ENCODE results near the gene EEFSEC.

EEFSEC gene

DNA sequence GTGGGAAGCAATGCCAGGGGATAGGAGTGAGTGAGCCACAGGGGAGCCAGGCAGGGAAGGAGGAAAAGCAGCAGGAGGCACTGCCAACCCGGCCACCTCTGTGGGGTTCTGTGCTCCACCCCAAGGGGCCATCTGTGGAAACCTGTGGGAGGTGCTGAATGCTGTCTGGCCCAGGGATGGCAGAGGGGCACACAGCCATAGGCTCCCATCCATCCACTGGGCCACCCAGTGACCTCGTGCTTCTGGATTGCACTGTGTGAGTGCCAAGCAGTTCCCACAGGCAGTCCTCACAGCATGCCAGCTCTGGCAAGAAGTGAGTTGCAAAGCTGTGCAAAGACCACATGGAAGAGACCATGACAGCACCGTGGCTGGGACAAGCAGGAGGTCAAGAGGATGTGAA lies 285.9 kb downstream of the EEFSEC start:
- Histone ChIP-seq H3K4me3 (ENCODE audit: low read length) (no peak overlapping the region), H3K36me3 (ENCODE audit: control insufficient read depth, insufficient read depth, low read length) (no peaks in the 10 kb centered on the region), H3K23ac (ENCODE audit: low read length) (no peak overlapping the region)

DNA sequence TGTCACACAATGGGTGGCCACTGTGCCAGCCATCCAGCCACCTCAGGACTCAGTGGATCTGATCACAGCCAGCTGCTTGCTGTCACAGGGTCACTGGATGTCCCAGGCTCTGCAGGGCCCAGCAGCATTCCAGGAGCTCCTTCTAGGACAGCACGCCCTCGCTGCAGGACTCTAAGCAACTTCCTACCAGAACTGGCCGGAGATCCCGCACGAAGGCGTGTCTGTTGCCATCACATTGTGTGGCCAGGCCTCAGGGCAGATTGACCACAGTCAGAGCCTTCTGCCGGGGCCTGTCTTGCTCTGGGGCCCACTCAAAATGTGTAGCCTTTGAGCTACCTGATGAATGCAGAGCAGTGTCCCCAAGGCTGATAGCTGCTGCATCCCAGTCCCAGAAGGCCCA lies 288.8 kb downstream of the EEFSEC start:
- H2BK5ac ChIP-seq (ENCODE audit: low read length) = no peak overlapping the region
- no peak overlapping the region for H4K8ac ChIP-seq (ENCODE audit: low read depth, low read length)
- no peak overlapping the region for H2BK120ac ChIP-seq (ENCODE audit: low read depth, low read length)
- H3K4ac ChIP-seq (ENCODE audit: low read depth, low read length) = no peak overlapping the region
- H3K79me2 ChIP-seq (ENCODE audit: control insufficient read depth, insufficient read depth, low read length) = no peaks in the 10 kb centered on the region
- no peak overlapping the region for H4K5ac ChIP-seq (ENCODE audit: low read length)
- no peak overlapping the region for H3K4me3 ChIP-seq (ENCODE audit: low read length)
- H3K9ac ChIP-seq (ENCODE audit: low read length) = no peak overlapping the region
- H3K36me3 ChIP-seq (ENCODE audit: control insufficient read depth, insufficient read depth, low read length) = no peaks in the 10 kb centered on the region
- no peak overlapping the region for H3K23ac ChIP-seq (ENCODE audit: low read length)
- H2AK5ac ChIP-seq (ENCODE audit: low read length) = no peak overlapping the region
- no peak overlapping the region for H3K4me2 ChIP-seq (ENCODE audit: low read length)
- no peak overlapping the region for H2BK15ac ChIP-seq (replicated peaks; ENCODE audit: low read depth)
- no peak overlapping the region for H3K27ac ChIP-seq (ENCODE audit: low read depth, low read length)
- no CpG with 5 or more reads among the region's 7 CpGs for WGBS (ENCODE audit: extremely low coverage, insufficient coverage, low lambda C conversion rate)
- no peak overlapping the region for H3K56ac ChIP-seq (ENCODE audit: low read length)
- H3K27me3 ChIP-seq (ENCODE audit: insufficient read depth, low read length, poor library complexity) = no peaks in the 10 kb centered on the region
- no peaks in the 10 kb centered on the region for H3K4me1 ChIP-seq (ENCODE audit: control insufficient read depth, low read depth, low read length)
- no peak overlapping the region for H3K18ac ChIP-seq (ENCODE audit: low read length)
- no peak for DNase-seq
- no peaks in the 10 kb centered on the region for H3K79me1 ChIP-seq (ENCODE audit: low read length)

More for the DNA sequence above, 285.9 kb downstream of the EEFSEC start:
- H3K18ac ChIP-seq (ENCODE audit: low read length) = no peak overlapping the region
- no peak overlapping the region for H2BK15ac ChIP-seq (replicated peaks; ENCODE audit: low read depth)
- H3K56ac ChIP-seq (ENCODE audit: low read length) = no peak overlapping the region
- H2BK120ac ChIP-seq (ENCODE audit: low read depth, low read length) = no peak overlapping the region
- no peak for DNase-seq
- H3K79me2 ChIP-seq (ENCODE audit: control insufficient read depth, insufficient read depth, low read length) = no peaks in the 10 kb centered on the region
- no peak overlapping the region for H3K9ac ChIP-seq (ENCODE audit: low read length)
- no peak overlapping the region for H2AK5ac ChIP-seq (ENCODE audit: low read length)
- no peak overlapping the region for H3K27ac ChIP-seq (ENCODE audit: low read depth, low read length)
- H3K79me1 ChIP-seq (ENCODE audit: low read length) = no peaks in the 10 kb centered on the region
- no peak overlapping the region for H3K4ac ChIP-seq (ENCODE audit: low read depth, low read length)
- no peaks in the 10 kb centered on the region for H3K4me1 ChIP-seq (ENCODE audit: control insufficient read depth, low read depth, low read length)
- H4K5ac ChIP-seq (ENCODE audit: low read length) = no peak overlapping the region
- H3K4me2 ChIP-seq (ENCODE audit: low read length) = no peak overlapping the region
- H2BK5ac ChIP-seq (ENCODE audit: low read length) = no peak overlapping the region
- H4K8ac ChIP-seq (ENCODE audit: low read depth, low read length) = no peak overlapping the region
- WGBS (ENCODE audit: extremely low coverage, insufficient coverage, low lambda C conversion rate) = no CpG with 5 or more reads among the region's 3 CpGs
- no peaks in the 10 kb centered on the region for H3K27me3 ChIP-seq (ENCODE audit: insufficient read depth, low read length, poor library complexity)

- Histone ChIP-seq H3K27ac (ENCODE audit: low read depth, low read length) (no peak overlapping the region), H3K4me2 (ENCODE audit: low read length) (no peak overlapping the region), H3K18ac (ENCODE audit: low read length) (no peak overlapping the region), H3K79me1 (ENCODE audit: low read length) (no peaks in the 10 kb centered on the region), H3K4ac (ENCODE audit: low read depth, low read length) (no peak overlapping the region), H3K36me3 (ENCODE audit: control insufficient read depth, insufficient read depth, low read length) (no peaks in the 10 kb centered on the region), H4K8ac (ENCODE audit: low read depth, low read length) (no peak overlapping the region), H3K56ac (ENCODE audit: low read length) (no peak overlapping the region), H2BK15ac (replicated peaks; ENCODE audit: low read depth) (no peak overlapping the region), H3K4me1 (ENCODE audit: control insufficient read depth, low read depth, low read length) (no peaks in the 10 kb centered on the region), H3K4me3 (ENCODE audit: low read length) (no peak overlapping the region), H2BK5ac (ENCODE audit: low read length) (no peak overlapping the region), H3K23ac (ENCODE audit: low read length) (no peak overlapping the region), H2AK5ac (ENCODE audit: low read length) (no peak overlapping the region), H4K5ac (ENCODE audit: low read length) (no peak overlapping the region), H3K79me2 (ENCODE audit: control insufficient read depth, insufficient read depth, low read length) (no peaks in the 10 kb centered on the region), H3K27me3 (ENCODE audit: insufficient read depth, low read length, poor library complexity) (no peaks in the 10 kb centered on the region), H3K9ac (ENCODE audit: low read length) (no peak overlapping the region), H2BK120ac (ENCODE audit: low read depth, low read length) (no peak overlapping the region)
- 100% methylated on average over 1 of the region's 6 CpGs for WGBS (ENCODE audit: extremely low coverage, insufficient coverage, low lambda C conversion rate)
- no peak for DNase-seq
Measured at GRCh38 chr3:128442949-128443348, 289.7 kb downstream of the EEFSEC start.

DNA sequence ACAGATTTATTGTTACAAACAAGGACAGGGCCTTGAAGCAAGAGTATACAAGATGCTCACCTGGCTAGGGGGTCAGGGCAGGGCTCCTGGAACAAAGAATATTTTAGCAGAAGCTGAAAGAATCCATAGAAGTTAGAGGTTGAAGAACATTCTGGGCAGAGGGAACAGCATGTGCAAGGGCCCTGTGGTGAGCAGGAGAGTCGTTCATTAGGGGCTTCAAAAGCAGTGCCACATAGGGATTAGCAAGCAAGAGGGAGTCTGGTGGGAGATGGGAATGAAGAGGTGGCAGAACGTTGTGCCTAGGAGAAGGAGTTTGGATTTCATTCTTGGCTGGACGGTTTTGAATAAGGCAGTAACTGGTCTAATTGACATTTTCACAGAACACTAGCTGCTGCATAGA lies 290.5 kb downstream of the EEFSEC start:
- H2BK120ac ChIP-seq (ENCODE audit: low read depth, low read length) = no peak overlapping the region
- H4K5ac ChIP-seq (ENCODE audit: low read length) = no peak overlapping the region
- H3K79me1 ChIP-seq (ENCODE audit: low read length) = no peaks in the 10 kb centered on the region
- no peak overlapping the region for H3K9ac ChIP-seq (ENCODE audit: low read length)
- no peaks in the 10 kb centered on the region for H3K27me3 ChIP-seq (ENCODE audit: insufficient read depth, low read length, poor library complexity)
- H3K27ac ChIP-seq (ENCODE audit: low read depth, low read length) = no peak overlapping the region
- H4K8ac ChIP-seq (ENCODE audit: low read depth, low read length) = no peak overlapping the region
- no peak overlapping the region for H2BK5ac ChIP-seq (ENCODE audit: low read length)
- H3K4ac ChIP-seq (ENCODE audit: low read depth, low read length) = no peak overlapping the region
- no peaks in the 10 kb centered on the region for H3K79me2 ChIP-seq (ENCODE audit: control insufficient read depth, insufficient read depth, low read length)
- no peak overlapping the region for H3K23ac ChIP-seq (ENCODE audit: low read length)
- H3K56ac ChIP-seq (ENCODE audit: low read length) = no peak overlapping the region
- H3K4me3 ChIP-seq (ENCODE audit: low read length) = no peak overlapping the region
- H3K36me3 ChIP-seq (ENCODE audit: control insufficient read depth, insufficient read depth, low read length) = no peaks in the 10 kb centered on the region
- H2AK5ac ChIP-seq (ENCODE audit: low read length) = no peak overlapping the region
- no peak overlapping the region for H3K4me2 ChIP-seq (ENCODE audit: low read length)
- no peak for DNase-seq
- no peaks in the 10 kb centered on the region for H3K4me1 ChIP-seq (ENCODE audit: control insufficient read depth, low read depth, low read length)
- no peak overlapping the region for H3K18ac ChIP-seq (ENCODE audit: low read length)
- H2BK15ac ChIP-seq (replicated peaks; ENCODE audit: low read depth) = no peak overlapping the region
- no CpG with 5 or more reads among the region's 3 CpGs for WGBS (ENCODE audit: extremely low coverage, insufficient coverage, low lambda C conversion rate)

DNA sequence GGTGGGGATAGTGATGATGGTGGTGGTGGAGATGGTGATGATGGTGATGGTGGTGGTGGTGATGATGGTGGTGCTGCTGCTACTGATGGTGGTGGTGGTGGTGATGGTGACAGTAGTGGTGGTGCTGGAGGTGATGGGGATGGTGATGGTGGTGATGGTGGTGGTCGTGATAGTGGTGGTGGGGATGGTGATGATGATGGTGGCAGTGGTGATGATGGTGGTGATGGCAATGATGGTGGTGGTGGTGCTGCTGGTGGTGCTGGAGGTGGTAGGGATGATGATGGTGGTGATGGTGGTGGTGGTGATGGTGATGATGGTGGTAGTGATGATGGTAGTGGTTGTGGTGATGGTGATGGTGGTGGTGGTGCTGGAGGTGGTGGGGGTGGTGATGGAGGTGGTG lies 292.1 kb downstream of the EEFSEC start:
- Histone ChIP-seq H3K36me3 (ENCODE audit: control insufficient read depth, insufficient read depth, low read length) (no peaks in the 10 kb centered on the region), H2AK5ac (ENCODE audit: low read length) (no peak overlapping the region), H3K4ac (ENCODE audit: low read depth, low read length) (no peak overlapping the region), H3K18ac (ENCODE audit: low read length) (no peak overlapping the region), H3K4me3 (ENCODE audit: low read length) (no peak overlapping the region), H3K4me2 (ENCODE audit: low read length) (no peak overlapping the region), H2BK5ac (ENCODE audit: low read length) (no peak overlapping the region), H3K4me1 (ENCODE audit: control insufficient read depth, low read depth, low read length) (no peaks in the 10 kb centered on the region), H3K9ac (ENCODE audit: low read length) (no peak overlapping the region), H2BK120ac (ENCODE audit: low read depth, low read length) (no peak overlapping the region), H3K27ac (ENCODE audit: low read depth, low read length) (no peak overlapping the region), H3K56ac (ENCODE audit: low read length) (no peak overlapping the region), H4K5ac (ENCODE audit: low read length) (no peak overlapping the region), H3K23ac (ENCODE audit: low read length) (no peak overlapping the region), H3K79me2 (ENCODE audit: control insufficient read depth, insufficient read depth, low read length) (no peaks in the 10 kb centered on the region), H3K27me3 (ENCODE audit: insufficient read depth, low read length, poor library complexity) (no peaks in the 10 kb centered on the region), H4K8ac (ENCODE audit: low read depth, low read length) (no peak overlapping the region), H2BK15ac (replicated peaks; ENCODE audit: low read depth) (no peak overlapping the region), H3K79me1 (ENCODE audit: low read length) (no peaks in the 10 kb centered on the region)
- no peak for DNase-seq
- WGBS (ENCODE audit: extremely low coverage, insufficient coverage, low lambda C conversion rate) = no CpG with 5 or more reads among the region's 1 CpG

DNA sequence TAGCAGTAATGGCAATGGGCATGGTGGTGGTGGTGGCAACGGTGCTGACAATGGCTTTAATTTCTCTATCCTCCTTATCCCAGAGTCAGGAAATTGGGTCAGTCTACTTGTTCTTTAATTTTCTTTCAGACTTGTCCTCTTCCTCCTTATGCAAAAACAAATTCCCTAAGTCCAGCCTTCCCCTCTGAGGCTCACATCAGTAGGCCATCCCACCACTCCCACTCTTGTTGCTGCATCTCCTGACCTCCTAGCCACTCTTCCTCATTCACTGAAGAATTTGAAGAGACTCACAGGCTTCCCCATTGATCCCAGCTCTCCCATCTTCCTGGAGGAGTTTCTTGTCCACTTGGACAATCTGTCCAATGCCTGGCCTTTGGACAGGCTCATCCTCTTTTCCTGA lies 293.5 kb downstream of the EEFSEC start:
- Histone ChIP-seq H3K4me2 (ENCODE audit: low read length) (no peak overlapping the region), H2BK120ac (ENCODE audit: low read depth, low read length) (no peak overlapping the region), H3K27me3 (ENCODE audit: insufficient read depth, low read length, poor library complexity) (no peaks in the 10 kb centered on the region), H2AK5ac (ENCODE audit: low read length) (no peak overlapping the region), H3K9ac (ENCODE audit: low read length) (no peak overlapping the region), H3K79me2 (ENCODE audit: control insufficient read depth, insufficient read depth, low read length) (no peaks in the 10 kb centered on the region), H3K79me1 (ENCODE audit: low read length) (no peaks in the 10 kb centered on the region), H4K5ac (ENCODE audit: low read length) (no peak overlapping the region), H3K4ac (ENCODE audit: low read depth, low read length) (no peak overlapping the region), H2BK15ac (replicated peaks; ENCODE audit: low read depth) (no peak overlapping the region), H3K36me3 (ENCODE audit: control insufficient read depth, insufficient read depth, low read length) (no peaks in the 10 kb centered on the region), H3K23ac (ENCODE audit: low read length) (no peak overlapping the region), H3K4me3 (ENCODE audit: low read length) (no peak overlapping the region), H2BK5ac (ENCODE audit: low read length) (no peak overlapping the region), H3K18ac (ENCODE audit: low read length) (no peak overlapping the region), H3K56ac (ENCODE audit: low read length) (no peak overlapping the region), H3K27ac (ENCODE audit: low read depth, low read length) (no peak overlapping the region), H3K4me1 (ENCODE audit: control insufficient read depth, low read depth, low read length) (no peaks in the 10 kb centered on the region), H4K8ac (ENCODE audit: low read depth, low read length) (no peak overlapping the region)
- no CpG with 5 or more reads among the region's 1 CpG for WGBS (ENCODE audit: extremely low coverage, insufficient coverage, low lambda C conversion rate)
- no peak for DNase-seq

Measured in mesendoderm (in vitro differentiated cells).